ENCODE measurements around the gene TRAFD1.

TRAFD1 gene

DNA sequence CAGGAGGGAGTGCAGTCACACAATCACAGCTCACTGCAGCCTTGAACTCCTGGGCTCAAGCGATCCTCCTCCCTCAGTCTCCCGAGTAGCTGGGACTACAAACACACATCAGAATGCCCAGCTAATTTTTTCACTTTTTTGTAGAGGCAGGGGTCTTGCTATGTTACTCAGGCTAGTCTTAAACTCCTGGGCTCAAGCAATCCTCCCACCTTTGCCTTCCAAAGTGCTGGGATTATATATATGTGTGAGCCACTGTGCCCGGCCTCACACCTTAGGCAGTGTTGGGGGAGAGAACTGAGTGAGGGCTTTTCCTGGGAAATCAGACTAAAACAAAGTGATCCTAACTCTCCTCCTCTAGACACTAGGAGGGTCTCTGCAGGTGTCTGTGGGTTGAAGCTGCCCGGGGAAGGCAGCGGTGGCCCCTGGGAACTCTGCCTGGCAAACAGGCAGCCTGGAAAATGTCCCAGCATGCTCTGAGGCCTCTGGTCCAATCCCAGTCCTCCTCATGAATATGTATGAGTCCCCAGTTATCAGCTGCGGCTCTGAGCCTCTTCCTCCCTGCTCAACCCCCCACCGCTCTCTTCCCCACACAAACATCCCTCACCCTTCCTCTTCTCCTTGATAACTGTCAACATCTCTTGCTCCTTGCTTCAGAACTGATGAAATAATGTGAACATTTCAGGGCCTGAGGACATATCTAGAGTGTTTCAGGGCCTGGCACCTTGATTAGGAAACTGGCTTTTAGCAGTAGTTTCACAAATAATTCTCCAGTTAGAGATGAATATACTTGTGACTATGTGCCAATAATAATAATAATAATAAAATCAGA is 8.9 kb upstream of the TRAFD1 start:
- no peak overlapping the region for H3K27ac ChIP-seq (ENCODE audit: low read length)
- no peaks in the 10 kb centered on the region for H3K27me3 ChIP-seq (ENCODE audit: control insufficient read depth, insufficient read depth, low read length)
- no CpG with 5 or more reads among the region's 7 CpGs for WGBS (ENCODE audit: insufficient coverage, insufficient read length)
- H3K4me1 ChIP-seq (ENCODE audit: control insufficient read depth, insufficient read depth, low read length), result peaks cover 3% of the 10 kb centered on the region; the same call in 1 of the 2 replicates
- H3K36me3 ChIP-seq (ENCODE audit: control insufficient read depth, insufficient read depth, low read length), result no peaks in the 10 kb centered on the region
- H3K9me3 ChIP-seq (ENCODE audit: control insufficient read depth, insufficient read depth, low read length), result no peaks in the 10 kb centered on the region
- no peak overlapping the region for H3K4me3 ChIP-seq (ENCODE audit: low read length)
- DNase-seq (ENCODE audit: low read depth, low spot score), result no peak

DNA sequence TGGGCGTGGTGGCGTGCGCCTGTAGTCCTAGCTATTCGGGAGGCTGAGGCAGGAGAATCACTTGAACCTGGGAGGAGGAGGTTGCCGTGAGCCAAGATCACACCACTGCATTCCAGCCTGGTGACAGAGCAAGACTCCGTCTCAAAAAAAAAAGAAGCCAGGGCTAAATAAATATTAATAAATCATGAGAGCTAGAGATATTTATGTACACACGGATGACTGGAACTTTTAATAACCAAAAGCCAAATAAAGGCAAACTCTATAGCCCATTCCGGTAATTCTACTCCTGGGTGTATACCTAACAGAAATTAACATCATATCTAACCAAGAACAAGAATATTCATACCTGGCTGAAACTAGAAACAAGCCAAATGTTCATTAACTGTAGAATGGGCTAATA is 7.7 kb upstream of the TRAFD1 start:
- Histone ChIP-seq H3K27me3 (ENCODE audit: control insufficient read depth, insufficient read depth, low read length) (no peaks in the 10 kb centered on the region), H3K4me1 (ENCODE audit: control insufficient read depth, insufficient read depth, low read length) (peaks cover 1% of the 10 kb centered on the region; the same call in 1 of the 2 replicates), H3K36me3 (ENCODE audit: control insufficient read depth, insufficient read depth, low read length) (no peaks in the 10 kb centered on the region), H3K27ac (ENCODE audit: low read length) (no peak overlapping the region), H3K9me3 (ENCODE audit: control insufficient read depth, insufficient read depth, low read length) (no peaks in the 10 kb centered on the region), H3K4me3 (ENCODE audit: low read length) (no peak overlapping the region)
- no peak for DNase-seq (ENCODE audit: low read depth, low spot score)
- no CpG with 5 or more reads among the region's 8 CpGs for WGBS (ENCODE audit: insufficient coverage, insufficient read length)

DNA sequence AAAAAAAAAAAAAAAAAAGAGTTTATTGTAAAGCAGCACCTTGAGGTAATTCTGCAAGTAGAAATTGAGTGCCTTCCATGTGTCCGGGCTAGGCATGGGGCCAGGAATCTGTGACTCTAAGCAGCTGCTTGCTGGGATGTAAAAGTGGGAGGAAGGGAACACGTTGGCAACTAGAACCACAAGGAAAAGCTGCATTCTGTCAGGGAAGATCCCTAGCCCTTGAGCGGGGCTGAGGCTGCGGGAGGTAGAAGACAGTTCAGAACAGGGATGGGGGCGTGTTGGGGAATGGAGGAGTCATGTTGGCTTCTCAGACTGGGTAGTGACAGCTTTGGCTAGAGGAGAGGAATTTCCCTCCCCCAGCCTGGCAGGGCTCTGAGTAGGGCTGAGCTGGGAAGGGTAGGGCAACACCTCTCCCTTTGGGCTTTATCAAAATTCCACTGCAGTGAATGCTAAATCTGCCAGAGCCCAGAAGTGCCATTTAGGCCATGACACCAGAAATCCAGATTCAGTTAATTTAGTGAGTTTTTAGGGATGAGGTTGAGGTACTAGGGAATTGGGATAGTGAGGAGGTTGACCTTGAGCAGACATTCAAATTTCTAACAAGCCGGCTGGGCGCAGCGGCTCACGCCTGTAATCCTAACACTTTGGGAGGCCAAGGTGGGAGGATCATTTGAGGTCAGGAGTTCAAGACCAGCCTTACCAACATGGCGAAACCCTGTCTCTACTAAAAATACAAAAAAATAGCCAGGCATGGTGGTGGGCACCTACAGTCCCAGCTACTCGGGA is 3.4 kb upstream of the TRAFD1 start:
- DNase-seq (ENCODE audit: low read depth, low spot score), result no peak
- WGBS (ENCODE audit: insufficient coverage, insufficient read length), result no CpG with 5 or more reads among the region's 11 CpGs
- no peaks in the 10 kb centered on the region; the same call in 1 of the 2 replicates for H3K4me1 ChIP-seq (ENCODE audit: control insufficient read depth, insufficient read depth, low read length)
- H3K4me3 ChIP-seq (ENCODE audit: low read length), result no peak overlapping the region
- no peak overlapping the region for H3K27ac ChIP-seq (ENCODE audit: low read length)
- H3K9me3 ChIP-seq (ENCODE audit: control insufficient read depth, insufficient read depth, low read length), result no peaks in the 10 kb centered on the region
- no peaks in the 10 kb centered on the region for H3K36me3 ChIP-seq (ENCODE audit: control insufficient read depth, insufficient read depth, low read length)
- no peaks in the 10 kb centered on the region for H3K27me3 ChIP-seq (ENCODE audit: control insufficient read depth, insufficient read depth, low read length)

DNA sequence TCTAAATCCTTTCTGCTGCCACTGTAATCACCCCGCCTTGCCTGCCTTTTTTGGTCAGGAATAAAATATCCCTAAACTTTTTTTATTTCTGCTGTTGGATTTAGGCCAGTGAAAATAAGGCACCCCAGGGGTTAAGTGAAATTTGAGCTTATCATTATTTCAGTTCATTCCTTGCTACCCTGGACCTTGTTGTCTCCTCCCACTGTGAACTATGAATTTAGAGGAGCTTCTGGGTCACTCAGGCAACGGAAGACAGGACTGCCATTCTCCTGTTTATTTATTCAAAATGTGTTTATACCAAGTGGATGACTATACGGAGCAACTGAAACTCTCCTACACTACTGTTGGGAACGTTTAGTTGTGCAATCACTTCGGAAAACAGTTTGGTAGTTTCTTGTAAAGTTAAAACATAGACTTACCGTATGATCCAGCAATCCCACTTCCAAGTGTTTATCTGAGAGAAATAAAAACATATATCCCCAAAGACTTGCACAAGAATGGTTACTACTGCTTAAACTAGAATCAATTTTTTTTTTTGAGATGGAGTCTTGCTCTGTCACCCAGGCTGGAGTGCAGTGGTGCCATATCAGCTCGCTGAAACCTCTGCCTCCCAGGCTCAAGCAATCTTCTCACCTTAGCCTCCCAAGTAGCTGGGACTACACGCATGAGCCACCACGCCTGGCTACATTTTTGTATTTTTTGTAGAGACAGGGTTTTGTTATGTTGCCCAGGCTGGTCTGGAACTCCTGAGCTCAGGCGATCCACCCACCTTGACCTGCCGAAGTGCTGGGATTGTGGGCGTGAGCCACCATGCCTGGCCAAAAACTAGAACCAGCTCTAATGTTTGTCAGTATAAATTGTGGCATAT is 2.3 kb upstream of the TRAFD1 start:
- no peak overlapping the region for H3K4me3 ChIP-seq (ENCODE audit: low read length)
- no peaks in the 10 kb centered on the region for H3K27me3 ChIP-seq (ENCODE audit: control insufficient read depth, insufficient read depth, low read length)
- H3K36me3 ChIP-seq (ENCODE audit: control insufficient read depth, insufficient read depth, low read length), result no peaks in the 10 kb centered on the region
- H3K27ac ChIP-seq (ENCODE audit: low read length), result no peak overlapping the region
- H3K9me3 ChIP-seq (ENCODE audit: control insufficient read depth, insufficient read depth, low read length), result no peaks in the 10 kb centered on the region
- no CpG with 5 or more reads among the region's 12 CpGs for WGBS (ENCODE audit: insufficient coverage, insufficient read length)
- DNase-seq (ENCODE audit: low read depth, low spot score), result no peak
- no peaks in the 10 kb centered on the region; the same call in 1 of the 2 replicates for H3K4me1 ChIP-seq (ENCODE audit: control insufficient read depth, insufficient read depth, low read length)

DNA sequence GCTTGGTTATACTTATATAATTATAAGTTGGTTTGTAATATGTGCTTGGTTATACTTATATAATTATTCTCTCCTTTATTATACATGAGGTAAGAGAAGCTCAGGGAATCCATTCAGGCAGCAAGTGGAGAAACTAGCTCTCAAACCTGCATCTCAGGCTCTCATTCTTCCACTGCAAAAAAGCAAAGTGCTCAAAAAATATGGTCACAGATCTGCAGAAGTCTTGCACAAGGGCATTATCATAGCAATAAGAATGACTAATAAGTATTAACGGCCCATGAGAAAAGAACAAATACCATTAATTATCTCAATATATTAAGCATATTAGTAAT is 476 bp upstream of the TRAFD1 start:
- no peak overlapping the region for H3K27ac ChIP-seq (ENCODE audit: low read length)
- H3K4me3 ChIP-seq (ENCODE audit: low read length), result no peak overlapping the region
- H3K9me3 ChIP-seq (ENCODE audit: control insufficient read depth, insufficient read depth, low read length), result no peaks in the 10 kb centered on the region
- no peaks in the 10 kb centered on the region for H3K36me3 ChIP-seq (ENCODE audit: control insufficient read depth, insufficient read depth, low read length)
- no peaks in the 10 kb centered on the region for H3K27me3 ChIP-seq (ENCODE audit: control insufficient read depth, insufficient read depth, low read length)
- WGBS (ENCODE audit: insufficient coverage, insufficient read length), result no CpG with 5 or more reads among the region's 1 CpG
- H3K4me1 ChIP-seq (ENCODE audit: control insufficient read depth, insufficient read depth, low read length), result no peaks in the 10 kb centered on the region; the same call in 1 of the 2 replicates
- no peak for DNase-seq (ENCODE audit: low read depth, low spot score)

DNA sequence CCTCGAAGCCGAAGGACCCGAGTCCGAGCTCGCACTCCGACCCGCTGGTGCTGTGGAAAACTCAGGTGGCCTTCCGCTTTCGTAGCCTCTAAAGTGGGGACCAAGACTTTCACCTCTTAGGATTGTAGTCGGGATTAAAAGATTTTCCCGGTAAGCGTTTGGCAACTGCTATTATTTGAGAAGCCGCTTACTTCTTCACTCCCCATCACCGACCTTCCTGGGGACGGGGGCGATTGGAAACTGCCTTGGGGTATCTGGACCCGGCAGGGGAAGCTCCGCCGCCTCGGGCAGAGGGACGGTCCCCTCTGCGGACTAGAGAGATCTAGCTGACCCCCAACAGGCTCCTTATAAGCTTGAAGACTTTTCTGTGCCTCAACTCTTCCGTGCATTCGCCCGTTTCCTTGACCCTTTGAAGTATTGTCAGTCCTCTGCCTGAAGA is 659 bp downstream of the TRAFD1 start:
- Histone ChIP-seq H3K27ac (ENCODE audit: low read length) (no peak overlapping the region), H3K27me3 (ENCODE audit: control insufficient read depth, insufficient read depth, low read length) (no peaks in the 10 kb centered on the region), H3K4me1 (ENCODE audit: control insufficient read depth, insufficient read depth, low read length) (no peaks in the 10 kb centered on the region; the same call in 1 of the 2 replicates), H3K36me3 (ENCODE audit: control insufficient read depth, insufficient read depth, low read length) (no peaks in the 10 kb centered on the region), H3K9me3 (ENCODE audit: control insufficient read depth, insufficient read depth, low read length) (no peaks in the 10 kb centered on the region), H3K4me3 (ENCODE audit: low read length) (peak overlapping the region; percentile 92)
- no CpG with 5 or more reads among the region's 25 CpGs for WGBS (ENCODE audit: insufficient coverage, insufficient read length)
- DNase-seq (ENCODE audit: low read depth, low spot score), result no peak

DNA sequence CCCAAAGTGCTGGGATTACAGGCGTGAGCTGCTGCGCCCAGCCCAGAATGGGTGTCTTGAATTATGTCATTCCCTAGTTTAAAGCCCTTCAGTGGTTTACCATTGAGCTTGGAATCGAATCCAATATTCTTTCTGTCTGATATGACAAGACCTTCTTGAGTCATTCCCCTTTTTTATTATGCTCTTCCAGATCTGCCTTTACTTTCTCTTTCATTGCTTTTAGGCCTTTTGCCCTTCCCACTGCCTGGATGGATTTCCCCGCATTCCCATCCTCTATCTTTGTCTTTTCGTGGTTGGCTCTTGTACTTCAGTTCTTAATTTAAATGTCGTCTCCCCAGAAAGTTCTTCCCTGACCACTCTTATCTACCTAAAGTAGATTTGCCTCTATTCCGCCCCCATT is 1.6 kb downstream of the TRAFD1 start:
- Histone ChIP-seq H3K4me3 (ENCODE audit: low read length) (no peak overlapping the region), H3K9me3 (ENCODE audit: control insufficient read depth, insufficient read depth, low read length) (no peaks in the 10 kb centered on the region), H3K4me1 (ENCODE audit: control insufficient read depth, insufficient read depth, low read length) (no peaks in the 10 kb centered on the region; the same call in 1 of the 2 replicates), H3K27me3 (ENCODE audit: control insufficient read depth, insufficient read depth, low read length) (no peaks in the 10 kb centered on the region), H3K27ac (ENCODE audit: low read length) (no peak overlapping the region), H3K36me3 (ENCODE audit: control insufficient read depth, insufficient read depth, low read length) (no peaks in the 10 kb centered on the region)
- whole genome bisulfite sequencing (ENCODE audit: insufficient coverage, insufficient read length), result no CpG with 5 or more reads among the region's 7 CpGs
- no peak for DNase-seq (ENCODE audit: low read depth, low spot score)

DNA sequence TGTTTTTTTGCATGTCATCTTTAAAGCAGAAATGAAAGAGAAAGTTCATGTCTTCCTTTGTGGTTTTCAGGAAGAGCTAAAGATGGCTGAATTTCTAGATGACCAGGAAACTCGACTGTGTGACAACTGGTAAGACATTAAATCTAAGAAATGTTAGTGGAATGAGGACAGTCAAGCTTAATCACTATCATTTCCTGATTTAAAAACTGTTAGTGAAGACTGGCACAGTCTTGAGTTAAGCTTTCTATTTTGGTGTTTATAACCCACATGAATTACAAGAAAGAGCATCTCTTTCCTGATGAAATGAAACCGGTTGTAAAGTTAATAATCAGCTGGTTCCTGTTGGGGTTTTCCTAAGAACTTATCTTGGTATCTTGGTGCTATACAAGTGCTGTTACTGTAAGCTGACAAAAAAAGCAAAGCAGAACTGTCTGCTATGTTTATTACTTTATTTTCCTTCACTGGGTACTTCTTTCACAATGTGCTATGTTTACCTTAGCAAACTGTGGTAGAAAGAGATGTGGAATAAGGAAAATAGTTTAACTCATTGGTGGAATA is 5.2 kb downstream of the TRAFD1 start:
- Histone ChIP-seq H3K9me3 (ENCODE audit: control insufficient read depth, insufficient read depth, low read length) (no peaks in the 10 kb centered on the region), H3K4me1 (ENCODE audit: control insufficient read depth, insufficient read depth, low read length) (no peaks in the 10 kb centered on the region), H3K4me3 (ENCODE audit: low read length) (no peak overlapping the region), H3K27ac (ENCODE audit: low read length) (no peak overlapping the region), H3K36me3 (ENCODE audit: control insufficient read depth, insufficient read depth, low read length) (0 out of 2 replicates have a peak, but pooled peaks cover 3% of the 10 kb centered on the region), H3K27me3 (ENCODE audit: control insufficient read depth, insufficient read depth, low read length) (no peaks in the 10 kb centered on the region)
- no peak for DNase-seq (ENCODE audit: low read depth, low spot score)
- WGBS (ENCODE audit: insufficient coverage, insufficient read length), result no CpG with 5 or more reads among the region's 2 CpGs

DNA sequence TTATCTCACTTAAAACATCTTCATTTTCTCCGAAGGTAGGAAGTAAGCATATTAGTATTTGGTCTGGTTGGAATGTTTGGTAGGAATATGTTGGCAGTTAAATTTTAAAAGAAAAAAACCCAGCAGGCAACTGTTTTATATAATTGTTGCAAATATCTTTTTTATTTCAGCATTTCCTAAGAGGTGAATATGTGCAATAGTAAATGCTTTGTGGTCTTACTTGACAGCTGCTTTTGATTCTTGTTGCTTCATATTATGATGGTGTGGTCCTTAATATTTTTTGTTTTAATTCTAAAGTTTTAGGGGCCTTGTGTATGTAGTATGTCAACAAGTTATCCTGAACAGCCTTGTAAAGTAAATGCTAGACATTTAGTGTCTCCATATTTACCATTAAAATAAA is 6.3 kb downstream of the TRAFD1 start:
- Histone ChIP-seq H3K27me3 (ENCODE audit: control insufficient read depth, insufficient read depth, low read length) (no peaks in the 10 kb centered on the region), H3K27ac (ENCODE audit: low read length) (no peak overlapping the region), H3K4me1 (ENCODE audit: control insufficient read depth, insufficient read depth, low read length) (no peaks in the 10 kb centered on the region), H3K36me3 (ENCODE audit: control insufficient read depth, insufficient read depth, low read length) (0 out of 2 replicates have a peak, but pooled peaks cover 3% of the 10 kb centered on the region), H3K9me3 (ENCODE audit: control insufficient read depth, insufficient read depth, low read length) (no peaks in the 10 kb centered on the region), H3K4me3 (ENCODE audit: low read length) (no peak overlapping the region)
- no peak for DNase-seq (ENCODE audit: low read depth, low spot score)
- WGBS (ENCODE audit: insufficient coverage, insufficient read length), result no CpG with 5 or more reads among the region's 1 CpG

DNA sequence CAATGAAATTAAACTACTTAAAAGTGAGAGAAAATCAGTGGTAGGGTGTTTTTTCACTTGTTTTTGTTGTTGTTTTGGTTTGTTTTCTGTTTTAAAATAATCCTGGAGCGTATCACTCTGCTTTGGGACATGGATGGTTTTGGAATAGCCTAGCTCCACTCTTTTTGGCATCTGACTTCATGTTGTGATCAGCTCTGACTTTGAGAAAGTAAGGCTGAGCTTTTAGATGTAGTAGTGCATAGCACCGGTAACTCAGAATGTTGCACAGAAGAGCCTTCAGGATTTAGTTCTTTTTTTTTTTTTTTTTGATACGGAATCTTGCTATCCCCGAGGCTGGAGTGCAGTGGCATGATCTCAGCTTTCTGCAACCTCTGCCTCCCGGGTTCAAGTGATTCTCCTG is 8.1 kb downstream of the TRAFD1 start:
- no peak overlapping the region for H3K27ac ChIP-seq (ENCODE audit: low read length)

More for the DNA sequence above, 8.1 kb downstream of the TRAFD1 start:
- Histone ChIP-seq H3K4me3 (ENCODE audit: low read length) (no peak overlapping the region), H3K9me3 (ENCODE audit: control insufficient read depth, insufficient read depth, low read length) (no peaks in the 10 kb centered on the region), H3K27me3 (ENCODE audit: control insufficient read depth, insufficient read depth, low read length) (no peaks in the 10 kb centered on the region), H3K36me3 (ENCODE audit: control insufficient read depth, insufficient read depth, low read length) (0 out of 2 replicates have a peak, but pooled peaks cover 3% of the 10 kb centered on the region), H3K4me1 (ENCODE audit: control insufficient read depth, insufficient read depth, low read length) (no peaks in the 10 kb centered on the region)
- DNase-seq (ENCODE audit: low read depth, low spot score), result no peak
- WGBS (ENCODE audit: insufficient coverage, insufficient read length), result no CpG with 5 or more reads among the region's 5 CpGs
